Karpas-422 (cell line): ENCODE measurements around the gene FAM13A. TPM values are rescaled to one million over a fixed set of nuclear protein-coding genes. Genes with fewer than 3 reads are reported as not detected.

Experiments
- DNase-seq: peaks from one replicate; pipeline ENCODE4 v3.0.0-alpha.2; 2015
- H2AFZ ChIP-seq: fragments of 200-600 bp; sonication (generic); 2 replicates; pipeline ENCODE4 v1.6.1; 2014; ENCODE audit warnings: antibody characterized with exemption, low read length, mixed read lengths
- H3K27ac ChIP-seq: fragments of 200-600 bp; sonication (generic); 2 replicates; pipeline ENCODE4 v1.5.1; 2014; ENCODE audit warnings: mild to moderate bottlenecking, low read length, moderate library complexity
- H3K27me3 ChIP-seq: fragments of 200-600 bp; sonication (generic); 2 replicates; pipeline ENCODE4 v1.6.1; 2014; ENCODE audit warnings: low read length, mixed read lengths
- H3K36me3 ChIP-seq: fragments of 200-600 bp; sonication (generic); 2 replicates; pipeline ENCODE4 v1.6.1; 2014; ENCODE audit warnings: low read length, mixed read lengths; ENCODE audit not compliant: insufficient read depth
- H3K4me1 ChIP-seq: fragments of 200-600 bp; sonication (generic); 2 replicates; pipeline ENCODE4 v1.6.1; 2014; ENCODE audit warnings: mild to moderate bottlenecking, low read length, mixed read lengths
- H3K4me2 ChIP-seq: fragments of 200-600 bp; sonication (generic); 2 replicates; pipeline ENCODE4 v1.6.1; 2014; ENCODE audit warnings: low read length, low read depth, mild to moderate bottlenecking; ENCODE audit not compliant: poor library complexity, severe bottlenecking
- H3K4me3 ChIP-seq: fragments of 200-600 bp; sonication (generic); 2 replicates; pipeline ENCODE4 v1.5.1; 2014; ENCODE audit warnings: mild to moderate bottlenecking, antibody characterized with exemption, low read length, mixed read lengths
- H3K79me2 ChIP-seq: fragments of 200-600 bp; sonication (generic); 2 replicates; pipeline ENCODE4 v1.6.1; 2014; ENCODE audit warnings: mild to moderate bottlenecking, low read length, mixed read lengths
- H3K9ac ChIP-seq: fragments of 200-600 bp; sonication (generic); 2 replicates; pipeline ENCODE4 v1.6.0; 2014; ENCODE audit warnings: low read length
- H3K9me2 ChIP-seq: fragments of 200-600 bp; sonication (generic), shearing (Covaris generic); replicated peaks from 2 replicates; pipeline ENCODE4 v1.6.0; 2014; ENCODE audit warnings: mild to moderate bottlenecking, low read length, moderate library complexity; ENCODE audit not compliant: insufficient read depth
- H3K9me3 ChIP-seq: fragments of 300-700, 200-600 bp; sonication (generic); 2 replicates; pipeline ENCODE4 v1.6.1; 2014; ENCODE audit warnings: low read length, mixed read lengths
- H4K20me1 ChIP-seq: fragments of 200-600 bp; sonication (generic); 2 replicates; pipeline ENCODE4 v1.6.1; 2014; ENCODE audit warnings: mild to moderate bottlenecking, antibody characterized with exemption, low read length, low read depth; ENCODE audit not compliant: insufficient read depth
- total RNA-seq: library from RNA; depleted of rRNA; stranded (reverse); fragments of >200 nt; shearing (Covaris generic); gene quantifications from 2 replicates; pipeline ENCODE4 v1.2.3, GENCODE V29; 2014; ENCODE audit warnings: low replicate concordance

FAM13A gene
- total RNA-seq, 1 experiment from 2014 or later = 0.30 TPM

GRCh38 chr4:88963817-88964216 lies 93.2 kb downstream of the FAM13A start:
- Histone ChIP-seq H3K27ac (no peak overlapping the region), H3K27me3 (no peaks in the 10 kb centered on the region), H2AFZ (no peak overlapping the region), H3K36me3 (no peaks in the 10 kb centered on the region), H3K9me3 (no peaks in the 10 kb centered on the region), H3K9me2 (no peaks in the 10 kb centered on the region), H3K79me2 (no peaks in the 10 kb centered on the region), H3K4me3 (no peak overlapping the region), H3K4me1 (no peaks in the 10 kb centered on the region), H3K4me2 (no peak overlapping the region), H3K9ac (no peak overlapping the region), H4K20me1 (no peaks in the 10 kb centered on the region)
- DNase-seq = no peak

GRCh38 chr4:88962396-88962795 lies 94.6 kb downstream of the FAM13A start:
- Histone ChIP-seq H3K9me3 (no peaks in the 10 kb centered on the region), H3K27me3 (no peaks in the 10 kb centered on the region), H3K4me3 (no peak overlapping the region), H2AFZ (no peak overlapping the region), H3K4me2 (no peak overlapping the region), H4K20me1 (no peaks in the 10 kb centered on the region), H3K79me2 (no peaks in the 10 kb centered on the region), H3K36me3 (no peaks in the 10 kb centered on the region), H3K4me1 (no peaks in the 10 kb centered on the region), H3K9ac (no peak overlapping the region), H3K9me2 (no peaks in the 10 kb centered on the region), H3K27ac (no peak overlapping the region)
- no peak for DNase-seq

DNA sequence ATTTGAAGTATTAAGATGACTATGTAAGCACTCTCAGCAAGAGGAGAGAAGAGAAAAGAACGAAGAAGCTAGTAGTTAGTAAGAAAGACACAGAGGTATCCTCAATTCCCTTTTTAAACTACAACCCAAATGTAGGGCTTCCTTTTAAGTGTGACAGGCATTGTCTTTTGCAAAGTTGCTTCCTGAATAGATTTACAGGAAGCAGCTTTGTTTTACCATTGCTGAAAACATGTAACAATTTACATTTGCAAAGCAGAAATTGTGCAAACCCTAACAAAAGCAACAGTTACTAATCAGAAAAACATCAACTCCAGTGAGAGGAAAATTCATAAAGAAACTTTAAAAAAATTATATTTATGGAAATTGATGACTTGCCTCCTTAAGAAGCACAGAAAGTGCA lies 96.4 kb downstream of the FAM13A start:
- Histone ChIP-seq H3K36me3 (no peaks in the 10 kb centered on the region), H4K20me1 (no peaks in the 10 kb centered on the region), H2AFZ (no peak overlapping the region), H3K9ac (no peak overlapping the region), H3K4me2 (no peak overlapping the region), H3K9me2 (no peaks in the 10 kb centered on the region), H3K4me1 (no peaks in the 10 kb centered on the region), H3K79me2 (no peaks in the 10 kb centered on the region), H3K4me3 (no peak overlapping the region), H3K27ac (no peak overlapping the region), H3K9me3 (no peaks in the 10 kb centered on the region), H3K27me3 (no peaks in the 10 kb centered on the region)
- no peak for DNase-seq

DNA sequence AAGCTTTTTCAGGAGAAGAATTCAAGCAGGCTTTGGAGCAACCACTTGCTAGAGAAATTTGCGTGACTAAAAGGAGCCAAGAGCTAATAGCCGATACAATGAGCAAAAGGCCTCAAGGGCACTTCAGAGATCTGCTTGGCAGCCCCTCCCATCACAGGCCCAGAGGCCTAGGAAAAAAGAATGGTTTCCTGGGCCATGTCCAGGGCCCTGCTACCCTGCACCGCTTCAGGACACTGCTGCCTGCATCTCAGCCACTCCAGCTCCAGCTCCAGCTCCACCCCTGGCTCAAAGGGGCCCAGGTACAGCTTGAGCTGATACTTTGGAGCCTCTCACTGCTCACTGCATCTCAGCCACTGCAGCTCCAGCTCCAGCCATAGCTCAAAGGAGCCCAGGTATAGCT lies 98.9 kb downstream of the FAM13A start:
- Histone ChIP-seq H3K36me3 (no peaks in the 10 kb centered on the region), H3K4me2 (no peak overlapping the region), H4K20me1 (no peaks in the 10 kb centered on the region), H3K79me2 (no peaks in the 10 kb centered on the region), H3K27ac (no peak overlapping the region), H3K4me1 (no peaks in the 10 kb centered on the region), H2AFZ (no peak overlapping the region), H3K4me3 (no peak overlapping the region), H3K9ac (no peak overlapping the region), H3K9me3 (no peaks in the 10 kb centered on the region), H3K9me2 (no peaks in the 10 kb centered on the region), H3K27me3 (no peaks in the 10 kb centered on the region)
- no peak for DNase-seq

GRCh38 chr4:88957570-88957969 lies 99.4 kb downstream of the FAM13A start:
- H3K4me3 ChIP-seq = no peak overlapping the region
- no peaks in the 10 kb centered on the region for H3K9me3 ChIP-seq
- H3K4me2 ChIP-seq = no peak overlapping the region
- H2AFZ ChIP-seq = no peak overlapping the region
- H3K79me2 ChIP-seq = no peaks in the 10 kb centered on the region
- no peak overlapping the region for H3K27ac ChIP-seq
- no peaks in the 10 kb centered on the region for H3K4me1 ChIP-seq
- H3K9me2 ChIP-seq = no peaks in the 10 kb centered on the region
- H3K36me3 ChIP-seq = no peaks in the 10 kb centered on the region
- DNase-seq = no peak
- H4K20me1 ChIP-seq = no peaks in the 10 kb centered on the region
- H3K27me3 ChIP-seq = no peaks in the 10 kb centered on the region
- H3K9ac ChIP-seq = no peak overlapping the region

DNA sequence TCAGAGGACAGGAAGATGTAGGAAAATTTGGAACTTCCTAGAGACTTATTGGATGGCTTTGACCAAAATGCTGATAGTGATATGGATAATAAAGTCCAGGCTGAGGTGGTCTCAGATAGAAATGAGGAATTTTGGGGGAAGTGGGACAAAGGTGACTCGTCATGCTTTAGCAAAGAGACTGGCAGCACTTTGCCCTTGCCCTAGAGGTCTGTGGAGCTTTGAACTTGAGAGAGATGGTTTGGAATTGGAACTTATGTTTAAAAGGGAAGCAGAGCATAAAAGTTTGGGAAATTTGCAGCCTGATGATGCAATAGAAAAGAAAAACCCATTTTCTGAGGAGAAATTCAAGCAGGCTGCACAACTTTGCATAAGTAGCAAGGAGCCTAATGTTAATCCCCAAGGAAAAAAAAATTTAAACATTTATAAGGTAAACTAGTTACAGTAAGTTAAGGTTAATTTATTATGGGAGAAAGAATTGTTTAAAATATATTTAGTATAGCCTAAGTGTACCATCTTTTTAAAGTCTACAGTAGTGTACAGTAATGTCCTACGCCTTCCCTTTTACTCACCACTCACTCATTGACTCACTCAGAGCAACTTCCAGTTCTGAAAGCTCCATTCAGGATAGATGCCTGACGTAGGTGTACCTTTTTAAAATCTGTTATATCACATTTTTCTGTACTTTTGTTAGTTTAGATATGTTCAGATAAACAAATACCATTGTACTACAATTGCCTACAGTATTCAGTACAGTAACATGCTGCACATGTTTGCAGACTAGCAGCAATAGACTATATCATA lies 101.2 kb downstream of the FAM13A start:
- Histone ChIP-seq H3K4me2 (no peak overlapping the region), H3K4me3 (no peak overlapping the region), H3K9ac (no peak overlapping the region), H3K4me1 (no peaks in the 10 kb centered on the region), H3K9me3 (no peaks in the 10 kb centered on the region), H3K36me3 (no peaks in the 10 kb centered on the region), H3K79me2 (no peaks in the 10 kb centered on the region), H3K27me3 (no peaks in the 10 kb centered on the region), H3K27ac (no peak overlapping the region), H3K9me2 (no peaks in the 10 kb centered on the region), H2AFZ (no peak overlapping the region), H4K20me1 (no peaks in the 10 kb centered on the region)
- no peak for DNase-seq

GRCh38 chr4:88953400-88953799 lies 103.6 kb downstream of the FAM13A start:
- Histone ChIP-seq H3K9ac (no peak overlapping the region), H3K36me3 (no peaks in the 10 kb centered on the region), H4K20me1 (no peaks in the 10 kb centered on the region), H2AFZ (no peak overlapping the region), H3K9me3 (no peaks in the 10 kb centered on the region), H3K27ac (no peak overlapping the region), H3K9me2 (no peaks in the 10 kb centered on the region), H3K4me1 (no peaks in the 10 kb centered on the region), H3K79me2 (no peaks in the 10 kb centered on the region), H3K4me3 (no peak overlapping the region), H3K4me2 (no peak overlapping the region), H3K27me3 (no peaks in the 10 kb centered on the region)
- DNase-seq = peak; percentile 52

- H3K79me2 ChIP-seq = no peaks in the 10 kb centered on the region
- no peaks in the 10 kb centered on the region for H3K4me1 ChIP-seq
- H3K4me3 ChIP-seq = no peak overlapping the region
- no peak overlapping the region for H2AFZ ChIP-seq
- no peaks in the 10 kb centered on the region for H4K20me1 ChIP-seq
- H3K9me3 ChIP-seq = no peaks in the 10 kb centered on the region
- H3K9ac ChIP-seq = no peak overlapping the region
- H3K27ac ChIP-seq = no peak overlapping the region
- H3K27me3 ChIP-seq = no peaks in the 10 kb centered on the region
- no peaks in the 10 kb centered on the region for H3K9me2 ChIP-seq
- no peak for DNase-seq
- H3K4me2 ChIP-seq = no peak overlapping the region
- H3K36me3 ChIP-seq = no peaks in the 10 kb centered on the region
These were observed 104.9 kb downstream of the FAM13A start for GRCh38 chr4:88952081-88952480.
